ENCODE measurements around the gene ERH.

DNA sequence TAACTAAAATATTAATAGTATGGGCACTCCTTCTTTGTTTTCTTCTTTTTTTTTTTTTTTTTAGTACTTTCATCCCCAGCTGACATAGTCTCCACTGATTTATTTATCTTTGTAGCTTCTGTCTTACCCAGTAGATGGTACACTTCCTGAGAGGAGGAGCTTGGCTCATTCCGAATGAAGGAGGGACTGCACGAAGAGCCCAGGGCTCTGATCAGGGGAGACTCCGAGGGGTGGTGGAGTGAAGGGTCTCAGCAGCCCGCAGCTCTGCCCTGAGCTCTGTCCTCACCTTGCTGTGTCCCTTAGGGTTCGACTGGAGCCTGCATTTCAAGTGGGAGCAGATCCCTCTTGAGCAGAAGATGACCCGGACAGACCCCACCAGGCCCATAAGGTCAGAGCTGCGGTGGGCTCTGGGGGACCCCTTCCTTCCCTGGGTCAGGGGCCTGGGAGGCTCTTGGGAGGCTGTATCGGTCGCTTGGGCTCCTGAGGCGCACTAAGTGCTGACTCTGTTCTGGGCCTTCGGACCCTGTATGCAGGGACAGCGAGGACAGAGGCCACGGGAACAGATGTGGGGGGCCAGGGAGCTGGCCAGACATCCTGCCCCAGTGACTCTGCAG, 65.2 kb downstream of the ERH start:
- TF ChIP-seq CTCF (conservative IDR thresholded peaks at IDR 0.05 in 1 of 2, IDR thresholded peaks at IDR 0.05 in 1 of 2; ENCODE audit: extremely low read depth in 1 of 2, insufficient read depth in 1 of 2, low read depth in 1 of 2, low read length in 2 of 2) (no peak), EZH2 (IDR thresholded peaks at IDR 0.05; ENCODE audit: borderline replicate concordance, low read length) (no peak)
